HepG2 (cell line): ENCODE data around the gene TLCD3B. TPM values are rescaled to one million over a fixed set of nuclear protein-coding genes. Genes with fewer than 3 reads are reported as not detected.
A peak's percentile ranks its signal among the peaks of the same experiment; 100 is the strongest.

Source experiments
- FOXK1 ChIP-seq: sonication (generic); formaldehyde crosslinking; IDR thresholded peaks from 2 replicates; pipeline ENCODE4 v1.4.0; 2020; ENCODE audit warnings: low read depth, missing genetic modification reagents, borderline replicate concordance
- GFI1 ChIP-seq: sonication (generic); formaldehyde crosslinking; IDR thresholded peaks from 2 replicates; pipeline ENCODE4 v1.5.0; 2020; ENCODE audit warnings: missing genetic modification reagents, mild to moderate bottlenecking, borderline replicate concordance
- LBX2 ChIP-seq: sonication (generic); formaldehyde crosslinking; IDR thresholded peaks from 2 replicates; pipeline ENCODE4 v1.5.0; 2020; ENCODE audit warnings: missing genetic modification reagents, mild to moderate bottlenecking, borderline replicate concordance
- MAZ ChIP-seq, 2 experiments: sonication (generic) in 1 of 2; formaldehyde crosslinking in 1 of 2; IDR thresholded peaks; 2 replicates each; pipeline versions ENCODE4 v1.5.0 to v1.6.1; 2012 to 2020; ENCODE audit warnings: low read depth in 2 of 2, mild to moderate bottlenecking in 2 of 2, borderline replicate concordance in 1 of 2, improper control_type of control experiment in 1 of 2, low read length in 1 of 2, missing genetic modification reagents in 1 of 2, moderate library complexity in 1 of 2
- MTF1 ChIP-seq: sonication (generic); formaldehyde crosslinking; IDR thresholded peaks from 2 replicates; pipeline ENCODE4 v1.5.0; 2020; ENCODE audit warnings: missing genetic modification reagents
- TBP ChIP-seq: sonication (generic); formaldehyde crosslinking; IDR thresholded peaks from 2 replicates; pipeline ENCODE4 v1.5.0; 2020; ENCODE audit warnings: missing genetic modification reagents
- ZBTB7B ChIP-seq: sonication (generic); formaldehyde crosslinking; IDR thresholded peaks from 2 replicates; pipeline ENCODE4 v1.4.0; 2020; ENCODE audit warnings: missing genetic modification reagents
- ZKSCAN8 ChIP-seq: IDR thresholded peaks from 2 replicates; pipeline ENCODE4 v1.6.1; 2016; ENCODE audit warnings: borderline replicate concordance, missing genetic modification reagents, missing compliant biosample characterization
- ZNF20 ChIP-seq: sonication (generic); formaldehyde crosslinking; IDR thresholded peaks from 2 replicates; pipeline ENCODE4 v1.4.0; 2020; ENCODE audit warnings: mild to moderate bottlenecking, moderate library complexity, missing genetic modification reagents
- ZNF224 ChIP-seq: sonication (generic); formaldehyde crosslinking; IDR thresholded peaks from 2 replicates; pipeline ENCODE4 v1.5.0; 2020; ENCODE audit warnings: mild to moderate bottlenecking, missing genetic modification reagents
- ZNF282 ChIP-seq: fragments of 450-650 bp; IDR thresholded peaks from 2 replicates; pipeline ENCODE4 v1.6.1; 2018; ENCODE audit not compliant: partially characterized antibody
- ZNF484 ChIP-seq: sonication (generic); formaldehyde crosslinking; IDR thresholded peaks from 2 replicates; pipeline ENCODE4 v1.5.1; 2020; ENCODE audit warnings: mild to moderate bottlenecking, low read depth, missing genetic modification reagents, borderline replicate concordance
- ZNF558 ChIP-seq: sonication (generic); formaldehyde crosslinking; IDR thresholded peaks from 2 replicates; pipeline ENCODE4 v1.9.0; 2022; ENCODE audit warnings: mild to moderate bottlenecking, missing genetic modification reagents, borderline replicate concordance
- ZNF777 ChIP-seq: sonication (generic); formaldehyde crosslinking; IDR thresholded peaks from 2 replicates; pipeline ENCODE4 v1.4.0; 2020; ENCODE audit warnings: missing genetic modification reagents
- ZNF784 ChIP-seq: sonication (generic); formaldehyde crosslinking; IDR thresholded peaks from 2 replicates; pipeline ENCODE4 v1.5.1; 2020; ENCODE audit warnings: missing genetic modification reagents, mild to moderate bottlenecking, borderline replicate concordance
- ZNF841 ChIP-seq: sonication (generic); formaldehyde crosslinking; IDR thresholded peaks from 2 replicates; pipeline ENCODE4 v1.8.1; 2023; ENCODE audit warnings: missing genetic modification reagents, borderline replicate concordance
- polyA plus RNA-seq, 8 experiments: library from polyadenylated mRNA; depleted of rRNA in 3 of 8; stranded (reverse) in 7 of 8; unstranded in 1 of 8; fragments of >200 nt; fragmentation: Illumina TruSeq in 4 of 8; extraction: Trizol in 4 of 8; gene quantifications; 2 replicates each; pipeline versions ENCODE4 v1.2.1 to v1.2.3, GENCODE V29; 2011 to 2016; ENCODE audit warnings: low read depth in 4 of 8, missing spikeins in 1 of 8, mixed read lengths in 1 of 8; ENCODE audit not compliant: insufficient read depth in 1 of 8
- total RNA-seq, 5 experiments: library from RNA; depleted of rRNA; stranded (reverse); fragments of >200 nt; fragmentation: Illumina TruSeq; extraction: Trizol; gene quantifications; 2 replicates each; pipeline ENCODE4 v1.2.3, GENCODE V29; 2016; ENCODE audit warnings: low read depth in 1 of 5
- TF ChIP-seq, protein P1 (sequence below): sonication (generic); formaldehyde crosslinking; IDR thresholded peaks from 2 replicates; pipeline ENCODE4 v1.5.0; 2020; ENCODE audit warnings: mild to moderate bottlenecking, missing genetic modification reagents, borderline replicate concordance
- TF ChIP-seq, protein P2 (sequence below): sonication (generic); formaldehyde crosslinking; IDR thresholded peaks from 2 replicates; pipeline ENCODE4 v1.5.0; 2020; ENCODE audit warnings: mild to moderate bottlenecking, missing genetic modification reagents, borderline replicate concordance

TLCD3B gene
- total and polyA plus RNA-seq, 2 of the 13 experiments (the other 11 are each of a cell fraction or from before 2014, with no cell fraction given) = not detected

DNA sequence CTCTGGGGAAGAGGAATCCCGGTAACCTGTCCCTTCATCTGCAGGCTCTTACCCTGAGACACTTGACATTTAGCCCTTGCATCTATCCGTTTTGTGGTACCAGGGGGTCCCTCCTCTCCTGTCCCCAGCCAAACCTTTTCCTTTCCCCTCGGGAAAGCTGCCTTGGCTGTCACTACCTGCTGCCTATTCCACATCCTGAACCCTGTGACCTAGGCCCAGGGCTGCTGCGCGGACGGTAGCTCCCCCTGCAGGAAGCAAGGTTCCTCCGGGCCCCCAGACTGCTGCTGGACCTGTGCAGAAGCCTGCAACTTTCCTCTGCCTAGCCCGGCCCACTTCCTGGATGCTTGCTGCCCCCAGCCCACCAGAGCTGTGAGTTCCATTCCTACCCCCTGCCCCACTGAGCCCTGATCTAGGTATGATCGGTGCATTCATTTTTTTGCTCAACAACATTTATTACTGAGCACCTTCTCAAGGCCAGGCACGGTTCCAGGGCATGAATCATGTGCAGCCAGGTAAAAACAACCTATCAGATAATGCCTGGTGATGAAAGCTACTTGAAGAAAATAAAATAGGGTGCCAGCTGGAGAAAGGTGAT is 24.0 kb upstream of the TLCD3B start (continued):
- no peak for TF ChIP-seq MTF1
- TF ChIP-seq ZNF558 (CRISPR knock-in tag) = no peak
- no peak for TF ChIP-seq ZNF841
- peak; percentile 36; the same call in 1 of the 2 replicates for TF ChIP-seq ZBTB7B
- TF ChIP-seq LBX2 = no peak
- TF ChIP-seq FOXK1 (CRISPR knock-in tag) = no peak
- TF ChIP-seq ZNF20 (CRISPR knock-in tag) = no peak
- TF ChIP-seq ZKSCAN8 (CRISPR knock-in tag) = no peak
- TF ChIP-seq ZNF784 (CRISPR knock-in tag) = 0 out of 2 replicates have a peak, but pooled peaks have one; percentile 36
- peak; percentile 51; the same call in 1 of the 2 replicates for TF ChIP-seq MAZ (IDR thresholded peaks at IDR 0.05; ENCODE audit: borderline replicate concordance, low read depth, low read length)
- TF ChIP-seq MAZ (CRISPR knock-in tag; IDR thresholded peaks at IDR 0.05; ENCODE audit: low read depth) = no peak
- no peak for TF ChIP-seq TBP (CRISPR knock-in tag)
- no peak for TF ChIP-seq GFI1 (CRISPR knock-in tag)
- TF ChIP-seq ZNF282 = no peak
- TF ChIP-seq ZNF484 = no peak
- TF ChIP-seq, protein P1, sequence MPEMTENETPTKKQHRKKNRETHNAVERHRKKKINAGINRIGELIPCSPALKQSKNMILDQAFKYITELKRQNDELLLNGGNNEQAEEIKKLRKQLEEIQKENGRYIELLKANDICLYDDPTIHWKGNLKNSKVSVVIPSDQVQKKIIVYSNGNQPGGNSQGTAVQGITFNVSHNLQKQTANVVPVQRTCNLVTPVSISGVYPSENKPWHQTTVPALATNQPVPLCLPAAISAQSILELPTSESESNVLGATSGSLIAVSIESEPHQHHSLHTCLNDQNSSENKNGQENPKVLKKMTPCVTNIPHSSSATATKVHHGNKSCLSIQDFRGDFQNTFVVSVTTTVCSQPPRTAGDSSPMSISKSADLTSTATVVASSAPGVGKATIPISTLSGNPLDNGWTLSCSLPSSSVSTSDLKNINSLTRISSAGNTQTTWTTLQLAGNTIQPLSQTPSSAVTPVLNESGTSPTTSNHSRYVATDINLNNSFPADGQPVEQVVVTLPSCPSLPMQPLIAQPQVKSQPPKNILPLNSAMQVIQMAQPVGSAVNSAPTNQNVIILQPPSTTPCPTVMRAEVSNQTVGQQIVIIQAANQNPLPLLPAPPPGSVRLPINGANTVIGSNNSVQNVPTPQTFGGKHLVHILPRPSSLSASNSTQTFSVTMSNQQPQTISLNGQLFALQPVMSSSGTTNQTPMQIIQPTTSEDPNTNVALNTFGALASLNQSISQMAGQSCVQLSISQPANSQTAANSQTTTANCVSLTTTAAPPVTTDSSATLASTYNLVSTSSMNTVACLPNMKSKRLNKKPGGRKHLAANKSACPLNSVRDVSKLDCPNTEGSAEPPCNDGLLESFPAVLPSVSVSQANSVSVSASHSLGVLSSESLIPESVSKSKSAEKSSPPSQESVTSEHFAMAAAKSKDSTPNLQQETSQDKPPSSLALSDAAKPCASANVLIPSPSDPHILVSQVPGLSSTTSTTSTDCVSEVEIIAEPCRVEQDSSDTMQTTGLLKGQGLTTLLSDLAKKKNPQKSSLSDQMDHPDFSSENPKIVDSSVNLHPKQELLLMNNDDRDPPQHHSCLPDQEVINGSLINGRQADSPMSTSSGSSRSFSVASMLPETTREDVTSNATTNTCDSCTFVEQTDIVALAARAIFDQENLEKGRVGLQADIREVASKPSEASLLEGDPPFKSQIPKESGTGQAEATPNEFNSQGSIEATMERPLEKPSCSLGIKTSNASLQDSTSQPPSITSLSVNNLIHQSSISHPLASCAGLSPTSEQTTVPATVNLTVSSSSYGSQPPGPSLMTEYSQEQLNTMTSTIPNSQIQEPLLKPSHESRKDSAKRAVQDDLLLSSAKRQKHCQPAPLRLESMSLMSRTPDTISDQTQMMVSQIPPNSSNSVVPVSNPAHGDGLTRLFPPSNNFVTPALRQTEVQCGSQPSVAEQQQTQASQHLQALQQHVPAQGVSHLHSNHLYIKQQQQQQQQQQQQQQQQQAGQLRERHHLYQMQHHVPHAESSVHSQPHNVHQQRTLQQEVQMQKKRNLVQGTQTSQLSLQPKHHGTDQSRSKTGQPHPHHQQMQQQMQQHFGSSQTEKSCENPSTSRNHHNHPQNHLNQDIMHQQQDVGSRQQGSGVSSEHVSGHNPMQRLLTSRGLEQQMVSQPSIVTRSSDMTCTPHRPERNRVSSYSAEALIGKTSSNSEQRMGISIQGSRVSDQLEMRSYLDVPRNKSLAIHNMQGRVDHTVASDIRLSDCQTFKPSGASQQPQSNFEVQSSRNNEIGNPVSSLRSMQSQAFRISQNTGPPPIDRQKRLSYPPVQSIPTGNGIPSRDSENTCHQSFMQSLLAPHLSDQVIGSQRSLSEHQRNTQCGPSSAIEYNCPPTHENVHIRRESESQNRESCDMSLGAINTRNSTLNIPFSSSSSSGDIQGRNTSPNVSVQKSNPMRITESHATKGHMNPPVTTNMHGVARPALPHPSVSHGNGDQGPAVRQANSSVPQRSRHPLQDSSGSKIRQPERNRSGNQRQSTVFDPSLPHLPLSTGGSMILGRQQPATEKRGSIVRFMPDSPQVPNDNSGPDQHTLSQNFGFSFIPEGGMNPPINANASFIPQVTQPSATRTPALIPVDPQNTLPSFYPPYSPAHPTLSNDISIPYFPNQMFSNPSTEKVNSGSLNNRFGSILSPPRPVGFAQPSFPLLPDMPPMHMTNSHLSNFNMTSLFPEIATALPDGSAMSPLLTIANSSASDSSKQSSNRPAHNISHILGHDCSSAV (CRISPR knock-in tag) = no peak
- TF ChIP-seq ZNF224 (CRISPR knock-in tag) = no peak
- TF ChIP-seq ZNF777 (CRISPR knock-in tag) = no peak
- TF ChIP-seq, protein P2, sequence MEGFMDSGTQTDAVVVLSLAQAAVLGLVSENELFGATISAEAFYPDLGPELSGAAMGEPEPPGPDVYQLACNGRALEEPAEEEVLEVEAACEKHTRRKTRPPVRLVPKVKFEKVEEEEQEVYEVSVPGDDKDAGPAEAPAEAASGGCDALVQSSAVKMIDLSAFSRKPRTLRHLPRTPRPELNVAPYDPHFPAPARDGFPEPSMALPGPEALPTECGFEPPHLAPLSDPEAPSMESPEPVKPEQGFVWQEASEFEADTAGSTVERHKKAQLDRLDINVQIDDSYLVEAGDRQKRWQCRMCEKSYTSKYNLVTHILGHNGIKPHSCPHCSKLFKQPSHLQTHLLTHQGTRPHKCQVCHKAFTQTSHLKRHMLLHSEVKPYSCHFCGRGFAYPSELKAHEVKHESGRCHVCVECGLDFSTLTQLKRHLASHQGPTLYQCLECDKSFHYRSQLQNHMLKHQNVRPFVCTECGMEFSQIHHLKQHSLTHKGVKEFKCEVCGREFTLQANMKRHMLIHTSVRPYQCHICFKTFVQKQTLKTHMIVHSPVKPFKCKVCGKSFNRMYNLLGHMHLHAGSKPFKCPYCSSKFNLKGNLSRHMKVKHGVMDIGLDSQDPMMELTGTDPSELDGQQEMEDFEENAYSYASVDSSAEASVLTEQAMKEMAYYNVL = no peak
